Panc1 (cell line): Measurements from ENCODE around the gene FUBP3.

ENCODE experiments used
- POLR2AphosphoS5 ChIP-seq: IDR thresholded peaks from 2 replicates; pipeline ENCODE4 v1.6.1; 2012; ENCODE audit warnings: mild to moderate bottlenecking, low read depth, low read length, moderate library complexity
- REST ChIP-seq, 2 experiments: IDR thresholded peaks; 2 replicates each; pipeline ENCODE4 v1.6.1; 2011 to 2012; ENCODE audit warnings: low read depth in 2 of 2, control low read depth in 1 of 2, low read length in 1 of 2, mild to moderate bottlenecking in 1 of 2, moderate library complexity in 1 of 2; ENCODE audit not compliant: insufficient read depth in 1 of 2
- TCF7L2 ChIP-seq: IDR thresholded peaks from 2 replicates; pipeline ENCODE4 v1.6.1; 2011; ENCODE audit warnings: mild to moderate bottlenecking, low read depth, low read length, inconsistent platforms
- TF ChIP-seq, protein P1 (sequence below): fragments of 450-650 bp; IDR thresholded peaks from 2 replicates; pipeline ENCODE4 v1.5.1; 2017; ENCODE audit warnings: mild to moderate bottlenecking

DNA sequence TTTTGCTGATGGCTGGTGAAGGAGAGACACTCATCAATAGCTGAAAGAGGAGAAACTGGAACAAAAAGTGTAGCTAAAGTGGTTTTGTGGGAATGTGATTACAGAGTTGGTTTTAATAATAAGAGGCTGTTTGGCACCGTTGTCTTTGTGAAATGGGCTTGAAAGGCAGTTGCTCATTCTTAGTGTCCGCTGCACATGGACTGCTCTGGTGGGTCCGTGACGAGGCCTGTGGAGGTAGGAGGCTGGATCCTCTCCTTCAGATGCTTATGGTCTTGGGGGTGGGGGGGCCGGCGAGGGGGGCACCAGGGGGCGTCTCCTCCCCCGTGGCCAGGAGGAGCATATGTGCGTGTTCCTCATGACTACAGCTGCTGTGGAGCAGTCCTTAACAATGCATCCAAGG lies 29.8 kb downstream of the FUBP3 start:
- TF ChIP-seq, protein P1, sequence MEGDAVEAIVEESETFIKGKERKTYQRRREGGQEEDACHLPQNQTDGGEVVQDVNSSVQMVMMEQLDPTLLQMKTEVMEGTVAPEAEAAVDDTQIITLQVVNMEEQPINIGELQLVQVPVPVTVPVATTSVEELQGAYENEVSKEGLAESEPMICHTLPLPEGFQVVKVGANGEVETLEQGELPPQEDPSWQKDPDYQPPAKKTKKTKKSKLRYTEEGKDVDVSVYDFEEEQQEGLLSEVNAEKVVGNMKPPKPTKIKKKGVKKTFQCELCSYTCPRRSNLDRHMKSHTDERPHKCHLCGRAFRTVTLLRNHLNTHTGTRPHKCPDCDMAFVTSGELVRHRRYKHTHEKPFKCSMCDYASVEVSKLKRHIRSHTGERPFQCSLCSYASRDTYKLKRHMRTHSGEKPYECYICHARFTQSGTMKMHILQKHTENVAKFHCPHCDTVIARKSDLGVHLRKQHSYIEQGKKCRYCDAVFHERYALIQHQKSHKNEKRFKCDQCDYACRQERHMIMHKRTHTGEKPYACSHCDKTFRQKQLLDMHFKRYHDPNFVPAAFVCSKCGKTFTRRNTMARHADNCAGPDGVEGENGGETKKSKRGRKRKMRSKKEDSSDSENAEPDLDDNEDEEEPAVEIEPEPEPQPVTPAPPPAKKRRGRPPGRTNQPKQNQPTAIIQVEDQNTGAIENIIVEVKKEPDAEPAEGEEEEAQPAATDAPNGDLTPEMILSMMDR = no peak
- TF ChIP-seq REST (IDR thresholded peaks at IDR 0.05; ENCODE audit: insufficient read depth in 1 of 2, low read depth in 2 of 2, low read length in 1 of 2) = no peak
- TF ChIP-seq POLR2AphosphoS5 = no peak
- TF ChIP-seq TCF7L2 = no peak
